HL-60 (cell line): ENCODE data around the gene CHD1.
A peak's percentile ranks its signal among the peaks of the same experiment; 100 is the strongest.

Experiments used
- DNase-seq, 2 experiments: peaks; one replicate each; pipeline ENCODE4 v3.0.0-alpha.2; 2010 to 2020; ENCODE audit warnings: low read depth in 1 of 2, low spot score in 1 of 2
- H3K27ac ChIP-seq: fragments of 250-450 bp; sonication (Bioruptor Pico); replicated peaks from 2 replicates; pipeline ENCODE4 v1.5.1; 2020; ENCODE audit warnings: mild to moderate bottlenecking, moderate library complexity
- H3K27me3 ChIP-seq: fragments of 250-450 bp; sonication (Bioruptor Pico); 2 replicates; pipeline ENCODE4 v1.5.1; 2021; ENCODE audit warnings: mild to moderate bottlenecking, moderate library complexity; ENCODE audit not compliant: insufficient read depth, poor library complexity, severe bottlenecking
- H3K4me3 ChIP-seq: replicated peaks from 2 replicates; pipeline ENCODE4 v1.5.1; 2011; ENCODE audit warnings: mild to moderate bottlenecking, control low read depth, low read length; ENCODE audit not compliant: insufficient read depth
- CTCF ChIP-seq: IDR thresholded peaks from one replicate; pipeline ENCODE4 v1.5.1; 2011; ENCODE audit warnings: low read length, control low read depth, inconsistent platforms; ENCODE audit not compliant: insufficient read depth
- GABPA ChIP-seq: IDR thresholded peaks from 2 replicates; pipeline ENCODE4 v1.6.1; 2012; ENCODE audit warnings: low read depth
- POLR2AphosphoS5 ChIP-seq: IDR thresholded peaks from 2 replicates; pipeline ENCODE4 v1.6.1; 2012; ENCODE audit warnings: low read depth
- REST ChIP-seq: IDR thresholded peaks from 2 replicates; pipeline ENCODE4 v1.6.1; 2012; ENCODE audit warnings: low read depth; ENCODE audit not compliant: insufficient replicate concordance
- SPI1 ChIP-seq: IDR thresholded peaks from 2 replicates; pipeline ENCODE4 v1.6.1; 2012; ENCODE audit warnings: low read depth, mild to moderate bottlenecking, borderline replicate concordance

The CHD1 gene

GRCh38 chr5:98936948-98937715, 8.3 kb upstream of the CHD1 start:
- TF ChIP-seq CTCF (no peak), POLR2AphosphoS5 (no peak), REST (no peak)
- DNase-seq: no peak
- no peak overlapping the region for H3K27ac ChIP-seq
- H3K27me3 ChIP-seq: no peaks in the 10 kb centered on the region
- H3K4me3 ChIP-seq: no peak overlapping the region

GRCh38 chr5:98935206-98935605, 6.4 kb upstream of the CHD1 start:
- Histone ChIP-seq H3K27ac (no peak overlapping the region), H3K4me3 (no peak overlapping the region), H3K27me3 (no peaks in the 10 kb centered on the region)
- TF ChIP-seq POLR2AphosphoS5 (no peak), SPI1 (no peak)
- no peak for DNase-seq

GRCh38 chr5:98934546-98934945, 5.7 kb upstream of the CHD1 start:
- TF ChIP-seq POLR2AphosphoS5 (no peak), GABPA (no peak), REST (no peak), CTCF (no peak), SPI1 (no peak)
- Histone ChIP-seq H3K27me3 (no peaks in the 10 kb centered on the region), H3K4me3 (no peak overlapping the region), H3K27ac (no peak overlapping the region)
- DNase-seq: no peak

- TF ChIP-seq SPI1 (no peak), POLR2AphosphoS5 (no peak), REST (no peak)
- no peaks in the 10 kb centered on the region for H3K27me3 ChIP-seq
- no peak overlapping the region for H3K4me3 ChIP-seq
- H3K27ac ChIP-seq: peak overlapping the region; percentile 85
- DNase-seq: peak; percentile 47
These were observed 4.8 kb upstream of the CHD1 start for GRCh38 chr5:98933445-98934072.
